Midbrain (tissue), 1 donor: Measurements from ENCODE around the gene SEPTIN8.

ENCODE experiments used
- DNase-seq: peaks from one replicate; lab custom pipeline; 2025; lab: John Stamatoyannopoulos, UW

SEPTIN8 gene

DNA sequence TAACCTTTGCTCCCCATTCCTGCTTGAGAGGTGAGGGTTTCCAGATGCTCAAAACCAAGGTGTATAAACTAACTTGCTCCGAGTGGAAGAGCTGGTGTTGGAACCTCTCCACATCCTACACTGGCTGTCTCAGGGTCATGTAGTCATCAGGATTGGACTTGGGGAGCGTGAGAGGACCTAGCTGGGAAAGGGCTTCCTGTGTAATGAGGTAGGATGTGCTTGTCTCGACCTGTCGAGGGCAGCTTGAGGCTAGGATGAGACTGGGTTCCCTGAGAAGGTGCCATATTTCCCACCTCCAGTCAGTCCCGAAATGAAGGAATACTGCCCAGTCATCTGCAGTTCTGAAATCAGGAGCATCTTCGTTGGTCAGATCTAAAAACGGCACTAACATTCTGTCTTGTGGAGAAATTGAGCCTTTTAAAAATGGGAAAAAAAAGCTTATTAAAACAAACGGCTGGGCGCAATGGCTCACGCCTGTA, 28.5 kb downstream of the SEPTIN8 start:
- no peak for DNase-seq

- DNase-seq, result no peak
Observed at GRCh38 chr5:132747616-132748440, 29.2 kb downstream of the SEPTIN8 start.

DNA sequence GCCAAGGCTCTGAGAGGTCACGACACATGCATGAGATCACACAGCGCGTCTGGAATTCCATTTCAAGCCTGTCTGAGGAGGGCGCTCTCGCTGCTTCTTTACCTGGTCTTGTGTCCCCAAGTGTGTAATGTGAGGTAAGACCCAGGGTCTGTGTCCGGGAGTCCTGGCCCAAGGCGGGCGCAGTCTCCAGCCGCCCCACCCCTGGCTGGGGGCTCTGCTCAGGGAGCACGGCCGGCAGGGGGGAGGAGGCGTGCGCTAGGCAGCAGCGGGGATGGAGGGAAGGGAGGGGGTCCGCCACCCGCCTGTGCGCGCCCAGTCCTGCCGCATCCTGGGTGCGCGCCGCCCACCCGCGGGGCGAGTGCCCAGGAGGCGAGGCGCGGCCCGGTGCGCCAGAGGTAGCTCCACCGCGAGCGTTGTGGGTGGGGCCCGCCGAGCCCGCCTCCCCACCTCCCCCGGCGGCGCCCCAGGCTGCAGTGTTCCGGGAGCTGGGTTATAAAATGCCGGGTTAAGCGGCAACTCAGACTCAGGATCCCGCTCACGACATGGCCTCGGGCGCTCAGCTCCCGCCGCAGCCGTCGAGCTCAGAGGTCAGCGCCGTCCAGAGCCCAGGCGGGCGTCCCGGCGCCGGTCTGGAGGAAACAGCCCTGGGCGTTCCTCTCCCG, 30.0 kb downstream of the SEPTIN8 start, which contains the start of gene CCNI2:
TSS of gene CCNI2 (plus strand) at position 473 of the 662 bp plus-strand sequence. CDS start at position 543, 70 bp downstream.
- peak; percentile 17 for DNase-seq

DNA sequence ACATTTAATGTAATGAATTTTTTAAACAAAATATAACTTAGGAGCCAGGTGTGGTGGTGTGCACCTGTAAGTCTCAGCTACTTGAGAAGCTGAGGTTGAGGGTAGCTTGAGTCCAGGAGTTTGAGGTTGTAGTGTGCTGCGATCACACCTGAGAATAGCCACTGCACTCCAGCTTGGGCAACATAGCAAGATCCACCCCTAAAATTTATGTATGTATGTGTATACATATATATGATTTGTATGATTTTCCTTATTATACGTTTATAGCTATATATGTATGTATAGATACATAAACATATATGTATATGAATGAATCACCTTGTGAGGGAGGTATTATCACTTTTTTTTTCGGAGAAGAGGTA, 30.5 kb downstream of the SEPTIN8 start:
- no peak for DNase-seq

- DNase-seq, result no peak
Observed at GRCh38 chr5:132744659-132745058, 32.4 kb downstream of the SEPTIN8 start.

DNA sequence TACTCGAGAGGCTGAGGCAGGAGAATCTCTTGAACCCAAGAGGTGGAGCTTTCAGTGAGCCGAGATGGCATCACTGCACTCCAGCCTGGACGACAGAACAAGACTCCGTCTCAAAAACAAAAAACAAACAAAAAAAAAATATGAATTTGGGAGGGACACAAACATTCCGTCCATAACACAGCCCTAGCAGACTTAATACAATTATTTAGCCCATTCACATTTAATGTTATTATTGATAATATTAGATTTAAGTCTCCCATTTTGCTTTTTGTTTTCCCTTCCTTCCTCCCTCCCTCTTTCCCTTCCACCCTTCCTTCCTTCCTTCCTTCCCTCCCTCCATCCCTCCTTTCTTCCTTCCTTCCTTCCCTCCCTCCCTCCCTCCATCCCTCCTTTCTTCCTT, 34.4 kb downstream of the SEPTIN8 start:
- no peak for DNase-seq

- DNase-seq, result no peak
Observed at GRCh38 chr5:132742158-132742557, 34.9 kb downstream of the SEPTIN8 start.

GRCh38 chr5:132739232-132739631, 37.8 kb downstream of the SEPTIN8 start:
- no peak for DNase-seq

DNA sequence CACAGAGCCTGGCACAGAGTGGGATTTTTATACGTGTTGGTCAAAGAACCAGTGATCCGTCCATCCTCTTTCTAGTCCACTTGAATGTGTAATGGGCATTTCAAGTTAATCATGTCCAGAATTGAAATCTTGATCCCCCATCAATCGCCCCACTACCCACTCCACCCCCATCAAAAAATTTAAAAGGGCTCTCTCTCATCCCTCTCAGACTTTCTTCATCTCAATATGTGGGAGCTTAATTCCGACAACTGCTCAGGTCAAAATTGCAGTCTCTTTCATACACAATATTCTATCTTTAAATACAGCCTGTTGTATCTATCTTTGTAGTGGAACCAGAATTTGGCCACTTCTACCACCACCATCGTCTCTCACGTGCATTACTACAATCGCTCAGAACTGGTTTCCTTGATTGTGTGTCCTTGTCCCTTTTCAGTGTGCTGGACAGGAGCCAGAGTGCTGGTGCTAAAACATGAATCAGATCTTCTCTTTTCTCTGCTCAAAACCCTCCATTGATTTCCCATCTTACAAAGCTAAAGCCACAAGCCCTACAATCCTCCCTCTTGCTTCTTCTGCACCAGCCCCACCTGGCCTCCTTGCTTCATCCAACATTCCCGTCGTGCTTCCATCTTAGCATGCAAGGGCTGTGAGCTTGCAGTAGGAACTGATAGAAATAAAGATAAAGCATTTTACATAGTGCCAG, 38.9 kb downstream of the SEPTIN8 start:
- DNase-seq, result no peak

GRCh38 chr5:132736853-132737833, 39.9 kb downstream of the SEPTIN8 start, which contains the start of gene KIF3A:
Gene KIF3A (minus strand): TSS chr5:132737546. CDS start chr5:132737419, 127 bp downstream.
- DNase-seq, result peak; percentile 98

DNA sequence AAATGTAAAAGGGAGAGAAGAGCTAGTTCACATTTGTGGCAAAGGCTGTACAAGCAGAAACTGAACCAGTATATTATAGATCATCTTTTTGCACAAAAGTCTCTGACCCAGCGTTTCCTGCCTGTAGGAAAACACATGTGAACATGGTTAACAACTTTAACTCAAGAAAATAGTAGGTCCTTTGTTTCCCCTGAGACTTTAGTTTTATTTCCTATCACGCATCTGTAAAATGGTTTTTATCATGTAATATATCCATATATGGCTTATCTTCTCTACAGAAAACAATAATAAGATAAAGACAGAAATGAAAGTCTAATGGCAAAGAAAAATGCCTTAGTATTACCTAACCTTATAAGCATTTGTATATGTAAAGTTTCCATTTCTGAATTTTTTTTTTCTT, 42.4 kb downstream of the SEPTIN8 start:
- no peak for DNase-seq

- no peak for DNase-seq
Observed at GRCh38 chr5:132733499-132734148, 43.4 kb downstream of the SEPTIN8 start.

DNA sequence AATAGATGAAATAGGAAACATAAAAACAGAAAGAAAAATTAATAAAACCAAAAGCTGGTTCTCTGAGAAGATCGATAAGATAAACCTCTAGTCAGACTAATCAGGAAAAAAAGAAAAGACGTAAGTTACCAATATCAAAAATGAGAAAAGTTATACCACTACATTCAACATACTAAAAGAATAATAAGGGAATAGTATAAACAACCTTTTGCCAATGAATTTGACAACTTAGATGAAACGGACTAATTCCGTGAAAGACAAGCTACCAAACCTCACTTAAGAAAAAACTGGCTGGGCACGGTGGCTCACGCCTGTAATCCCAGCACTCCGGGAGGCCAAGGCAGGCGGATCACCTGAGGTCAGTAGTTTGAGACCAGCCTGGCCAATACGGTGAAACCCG, 47.1 kb downstream of the SEPTIN8 start:
- no peak for DNase-seq

DNA sequence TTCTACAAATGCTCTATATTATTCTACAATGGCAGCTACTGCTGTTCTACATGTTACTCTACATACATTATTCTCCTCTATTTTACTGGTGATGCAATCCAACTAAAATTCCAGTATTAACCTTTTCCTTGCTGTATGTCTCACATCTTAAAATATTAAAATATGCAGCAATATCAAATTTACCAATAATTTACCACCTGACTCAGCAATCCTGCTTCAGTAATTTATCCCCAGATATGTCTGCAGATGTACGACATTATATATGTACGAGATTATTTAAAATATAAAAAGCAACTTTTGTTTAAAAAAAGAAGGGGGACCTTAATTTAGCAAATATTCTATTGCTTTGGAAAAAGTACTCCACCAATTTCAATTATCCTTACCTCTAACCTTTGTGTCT, 51.3 kb downstream of the SEPTIN8 start:
- DNase-seq, result no peak

DNA sequence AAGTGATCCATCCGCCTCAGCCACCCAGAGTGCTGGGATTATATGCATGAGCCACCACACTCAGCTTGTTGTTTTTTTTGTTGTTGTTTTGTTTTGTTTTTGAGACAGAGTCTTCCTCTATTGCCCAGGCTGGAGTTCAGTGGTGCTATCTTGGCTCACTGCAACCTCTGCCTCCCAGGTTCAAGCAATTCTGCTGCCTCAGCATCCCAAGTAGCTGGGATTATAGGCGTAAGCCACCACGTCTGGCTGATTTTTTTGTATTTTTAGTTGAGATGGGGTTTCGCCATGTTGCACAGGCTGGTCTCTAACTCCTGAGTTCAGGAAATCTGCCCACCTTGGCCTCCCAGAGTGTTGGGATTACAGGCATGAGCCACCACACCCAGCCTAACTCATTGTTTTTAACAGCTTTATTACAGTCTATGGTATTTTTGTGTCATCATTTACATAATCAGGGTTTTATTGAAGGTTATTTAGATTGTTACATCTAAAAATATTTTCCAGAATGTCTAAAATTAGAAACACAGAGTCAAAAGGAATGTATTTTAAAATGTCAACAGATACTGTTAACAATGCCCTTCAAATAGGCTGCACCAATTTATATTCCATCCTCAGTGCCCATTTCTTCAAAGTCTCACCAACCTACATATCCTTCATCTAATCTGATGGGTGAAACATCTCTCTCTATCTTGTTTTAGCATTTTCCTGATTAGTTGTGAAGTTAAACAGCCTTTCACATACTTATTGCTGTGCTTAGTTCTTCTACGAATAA, 58.3 kb downstream of the SEPTIN8 start:
- DNase-seq, result no peak

GRCh38 chr5:132714456-132715307, 62.4 kb downstream of the SEPTIN8 start:
- no peak for DNase-seq

- DNase-seq, result no peak
Observed at GRCh38 chr5:132708645-132709044, 68.4 kb downstream of the SEPTIN8 start.

DNA sequence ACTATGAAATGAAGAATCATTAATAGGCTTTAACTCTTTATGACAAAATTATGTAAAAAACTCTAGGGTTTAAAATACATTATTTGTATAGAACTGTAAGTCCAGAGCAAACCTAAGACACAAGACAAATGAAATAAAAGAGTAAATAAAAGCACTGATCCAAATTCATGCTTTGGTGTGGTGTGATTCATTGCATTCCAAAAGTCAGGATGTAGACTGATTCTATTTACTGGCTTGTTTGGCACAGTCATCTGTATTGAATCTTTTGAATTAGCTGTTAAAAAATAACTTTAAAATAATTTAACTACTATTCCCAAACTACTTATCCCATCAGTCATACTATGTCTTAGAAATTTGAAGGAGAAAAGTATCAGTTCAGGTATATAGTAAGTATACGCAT, 72.2 kb downstream of the SEPTIN8 start:
- DNase-seq, result no peak
